COLO829 (cell line): ENCODE data around the gene TXNL4B.
"Not testable (repeated sequence)": the region's sequence is repeated elsewhere in the genome, so short reads cannot be mapped to it uniquely, and the experiment has no call there.

Experiments used
- DNase-seq: peaks from one replicate; pipeline ENCODE4 v3.0.0; 2012; ENCODE audit warnings: low spot score

The TXNL4B gene

GRCh38 chr16:72073560-72074230 lies 19.7 kb downstream of the TXNL4B start:
- no peak for DNase-seq

- no peak for DNase-seq
Measured at GRCh38 chr16:72072514-72073342, 20.7 kb downstream of the TXNL4B start.

- no peak for DNase-seq
Measured at GRCh38 chr16:72068930-72069329, 24.5 kb downstream of the TXNL4B start.

- peak; percentile 20 for DNase-seq
Measured at GRCh38 chr16:72066747-72067146, 26.7 kb downstream of the TXNL4B start.

GRCh38 chr16:72064361-72064894 lies 29.0 kb downstream of the TXNL4B start:
- DNase-seq: no peak

- no peak for DNase-seq
Measured at GRCh38 chr16:72061564-72061963, 31.9 kb downstream of the TXNL4B start.

- DNase-seq: no peak
Measured at GRCh38 chr16:72060405-72060804, 33.0 kb downstream of the TXNL4B start.

- DNase-seq: not testable (repeated sequence)
Measured at GRCh38 chr16:72059060-72059459, 34.4 kb downstream of the TXNL4B start.

GRCh38 chr16:72057313-72057712 lies 36.1 kb downstream of the TXNL4B start:
- not testable (repeated sequence) for DNase-seq

- DNase-seq: no peak
Measured at GRCh38 chr16:72055911-72056310, 37.5 kb downstream of the TXNL4B start.

GRCh38 chr16:72054254-72054847 lies 39.1 kb downstream of the TXNL4B start, which contains the start of gene HP:
Gene HP (plus strand): TSS chr16:72054505. CDS start chr16:72054653, 148 bp downstream.
- not testable (repeated sequence) for DNase-seq

- no peak for DNase-seq
Measured at GRCh38 chr16:72051818-72052217, 41.6 kb downstream of the TXNL4B start.

- no peak for DNase-seq
Measured at GRCh38 chr16:72050769-72051464, 42.5 kb downstream of the TXNL4B start.

- no peak for DNase-seq
Measured at GRCh38 chr16:72049110-72049509, 44.3 kb downstream of the TXNL4B start.

GRCh38 chr16:72044825-72045359 lies 48.5 kb downstream of the TXNL4B start:
- DNase-seq: no peak

GRCh38 chr16:72044296-72044695 lies 49.1 kb downstream of the TXNL4B start:
- DNase-seq: no peak

- no peak for DNase-seq
Measured at GRCh38 chr16:72043539-72043938, 49.9 kb downstream of the TXNL4B start.

- DNase-seq: no peak
Measured at GRCh38 chr16:72043058-72043457, 50.4 kb downstream of the TXNL4B start.

- no peak for DNase-seq
Measured at GRCh38 chr16:72042157-72042660, 51.2 kb downstream of the TXNL4B start.

- peak; percentile 8 for DNase-seq
Measured at GRCh38 chr16:72036098-72036497, 57.3 kb downstream of the TXNL4B start.
